Measurements from ENCODE around the gene SYNGR1.
"Not testable (repeated sequence)": the region's sequence is repeated elsewhere in the genome, so short reads cannot be mapped to it uniquely, and the experiment has no call there.

Gene SYNGR1

GRCh38 chr22:39356464-39356863 lies 6.7 kb downstream of the SYNGR1 start:
- Histone ChIP-seq H3K36me3 (ENCODE audit: control insufficient read depth, insufficient read depth, low read length) (no peaks in the 10 kb centered on the region), H3K9ac (ENCODE audit: low read depth, low read length) (no peak overlapping the region), H3K4me3 (ENCODE audit: low read depth, low read length) (no peak overlapping the region), H3K27me3 (ENCODE audit: control insufficient read depth, insufficient read depth, low read length) (no peaks in the 10 kb centered on the region), H3K4me1 (ENCODE audit: control insufficient read depth, insufficient read depth, low read length) (peaks cover 17% of the 10 kb centered on the region), H3K9me3 (ENCODE audit: control insufficient read depth, insufficient read depth, low read length) (no peaks in the 10 kb centered on the region)

- H3K4me1 ChIP-seq (ENCODE audit: control insufficient read depth, insufficient read depth, low read length): peaks cover 16% of the 10 kb centered on the region
- not testable (repeated sequence) for H3K9me3 ChIP-seq (ENCODE audit: control insufficient read depth, insufficient read depth, low read length); H3K27me3 ChIP-seq (ENCODE audit: control insufficient read depth, insufficient read depth, low read length); H3K36me3 ChIP-seq (ENCODE audit: control insufficient read depth, insufficient read depth, low read length); H3K4me3 ChIP-seq (ENCODE audit: low read depth, low read length); H3K9ac ChIP-seq (ENCODE audit: low read depth, low read length)
These were observed 7.6 kb downstream of the SYNGR1 start for GRCh38 chr22:39357110-39358108.

GRCh38 chr22:39358197-39358596 lies 8.4 kb downstream of the SYNGR1 start:
- H3K9me3 ChIP-seq (ENCODE audit: control insufficient read depth, insufficient read depth, low read length); H3K9ac ChIP-seq (ENCODE audit: low read depth, low read length); H3K4me3 ChIP-seq (ENCODE audit: low read depth, low read length); H3K27me3 ChIP-seq (ENCODE audit: control insufficient read depth, insufficient read depth, low read length); H3K36me3 ChIP-seq (ENCODE audit: control insufficient read depth, insufficient read depth, low read length): not testable (repeated sequence)
- H3K4me1 ChIP-seq (ENCODE audit: control insufficient read depth, insufficient read depth, low read length): peaks cover 22% of the 10 kb centered on the region

- Histone ChIP-seq H3K9ac (ENCODE audit: low read depth, low read length) (no peak overlapping the region), H3K36me3 (ENCODE audit: control insufficient read depth, insufficient read depth, low read length) (no peaks in the 10 kb centered on the region), H3K4me1 (ENCODE audit: control insufficient read depth, insufficient read depth, low read length) (peaks cover 24% of the 10 kb centered on the region), H3K4me3 (ENCODE audit: low read depth, low read length) (no peak overlapping the region), H3K27me3 (ENCODE audit: control insufficient read depth, insufficient read depth, low read length) (no peaks in the 10 kb centered on the region), H3K9me3 (ENCODE audit: control insufficient read depth, insufficient read depth, low read length) (no peaks in the 10 kb centered on the region)
These were observed 9.9 kb downstream of the SYNGR1 start for GRCh38 chr22:39359659-39360195.

- no peaks in the 10 kb centered on the region for H3K36me3 ChIP-seq (ENCODE audit: control insufficient read depth, insufficient read depth, low read length)
- H3K27me3 ChIP-seq (ENCODE audit: control insufficient read depth, insufficient read depth, low read length): no peaks in the 10 kb centered on the region
- no peak overlapping the region for H3K4me3 ChIP-seq (ENCODE audit: low read depth, low read length)
- H3K9ac ChIP-seq (ENCODE audit: low read depth, low read length): no peak overlapping the region
- H3K9me3 ChIP-seq (ENCODE audit: control insufficient read depth, insufficient read depth, low read length): no peaks in the 10 kb centered on the region
- H3K4me1 ChIP-seq (ENCODE audit: control insufficient read depth, insufficient read depth, low read length): peaks cover 24% of the 10 kb centered on the region
These were observed 10.5 kb downstream of the SYNGR1 start for GRCh38 chr22:39360242-39360641.

- Histone ChIP-seq H3K9ac (ENCODE audit: low read depth, low read length) (no peak overlapping the region), H3K4me3 (ENCODE audit: low read depth, low read length) (no peak overlapping the region), H3K9me3 (ENCODE audit: control insufficient read depth, insufficient read depth, low read length) (no peaks in the 10 kb centered on the region), H3K4me1 (ENCODE audit: control insufficient read depth, insufficient read depth, low read length) (peaks cover 24% of the 10 kb centered on the region), H3K27me3 (ENCODE audit: control insufficient read depth, insufficient read depth, low read length) (no peaks in the 10 kb centered on the region), H3K36me3 (ENCODE audit: control insufficient read depth, insufficient read depth, low read length) (no peaks in the 10 kb centered on the region)
These were observed 11.1 kb downstream of the SYNGR1 start for GRCh38 chr22:39360674-39361413.

- no peaks in the 10 kb centered on the region for H3K9me3 ChIP-seq (ENCODE audit: control insufficient read depth, insufficient read depth, low read length)
- no peaks in the 10 kb centered on the region for H3K27me3 ChIP-seq (ENCODE audit: control insufficient read depth, insufficient read depth, low read length)
- H3K4me1 ChIP-seq (ENCODE audit: control insufficient read depth, insufficient read depth, low read length): peaks cover 24% of the 10 kb centered on the region
- no peaks in the 10 kb centered on the region for H3K36me3 ChIP-seq (ENCODE audit: control insufficient read depth, insufficient read depth, low read length)
- no peak overlapping the region for H3K4me3 ChIP-seq (ENCODE audit: low read depth, low read length)
- no peak overlapping the region for H3K9ac ChIP-seq (ENCODE audit: low read depth, low read length)
These were observed 11.7 kb downstream of the SYNGR1 start for GRCh38 chr22:39361496-39361895.

GRCh38 chr22:39362271-39362670 lies 12.5 kb downstream of the SYNGR1 start:
- Histone ChIP-seq H3K4me3 (ENCODE audit: low read depth, low read length) (no peak overlapping the region), H3K9ac (ENCODE audit: low read depth, low read length) (peak overlapping the region; percentile 26), H3K27me3 (ENCODE audit: control insufficient read depth, insufficient read depth, low read length) (no peaks in the 10 kb centered on the region), H3K4me1 (ENCODE audit: control insufficient read depth, insufficient read depth, low read length) (peaks cover 24% of the 10 kb centered on the region), H3K36me3 (ENCODE audit: control insufficient read depth, insufficient read depth, low read length) (no peaks in the 10 kb centered on the region), H3K9me3 (ENCODE audit: control insufficient read depth, insufficient read depth, low read length) (no peaks in the 10 kb centered on the region)

- H3K27me3 ChIP-seq (ENCODE audit: control insufficient read depth, insufficient read depth, low read length): no peaks in the 10 kb centered on the region
- H3K36me3 ChIP-seq (ENCODE audit: control insufficient read depth, insufficient read depth, low read length): no peaks in the 10 kb centered on the region
- no peaks in the 10 kb centered on the region for H3K9me3 ChIP-seq (ENCODE audit: control insufficient read depth, insufficient read depth, low read length)
- H3K9ac ChIP-seq (ENCODE audit: low read depth, low read length): peak overlapping the region; percentile 26
- no peak overlapping the region for H3K4me3 ChIP-seq (ENCODE audit: low read depth, low read length)
- H3K4me1 ChIP-seq (ENCODE audit: control insufficient read depth, insufficient read depth, low read length): peaks cover 24% of the 10 kb centered on the region
These were observed 13.1 kb downstream of the SYNGR1 start for GRCh38 chr22:39362932-39363331.

GRCh38 chr22:39363751-39364515 lies 14.1 kb downstream of the SYNGR1 start:
- Histone ChIP-seq H3K4me1 (ENCODE audit: control insufficient read depth, insufficient read depth, low read length) (peaks cover 24% of the 10 kb centered on the region), H3K4me3 (ENCODE audit: low read depth, low read length) (no peak overlapping the region)

More at GRCh38 chr22:39363751-39364515, 14.1 kb downstream of the SYNGR1 start:
- H3K36me3 ChIP-seq (ENCODE audit: control insufficient read depth, insufficient read depth, low read length): peaks cover 3% of the 10 kb centered on the region
- no peaks in the 10 kb centered on the region for H3K27me3 ChIP-seq (ENCODE audit: control insufficient read depth, insufficient read depth, low read length)
- no peaks in the 10 kb centered on the region for H3K9me3 ChIP-seq (ENCODE audit: control insufficient read depth, insufficient read depth, low read length)
- H3K9ac ChIP-seq (ENCODE audit: low read depth, low read length): peak overlapping the region; percentile 24

All from iPS-15b (cell line).